ENCODE data around the gene CALD1. TPM values are rescaled to one million over a fixed set of nuclear protein-coding genes. Genes with fewer than 3 reads are reported as not detected.

The CALD1 gene
- polyA plus RNA-seq, 1 donor (not counting 4 experiments of a cell fraction or from before 2014, with no cell fraction given): 229 TPM

DNA sequence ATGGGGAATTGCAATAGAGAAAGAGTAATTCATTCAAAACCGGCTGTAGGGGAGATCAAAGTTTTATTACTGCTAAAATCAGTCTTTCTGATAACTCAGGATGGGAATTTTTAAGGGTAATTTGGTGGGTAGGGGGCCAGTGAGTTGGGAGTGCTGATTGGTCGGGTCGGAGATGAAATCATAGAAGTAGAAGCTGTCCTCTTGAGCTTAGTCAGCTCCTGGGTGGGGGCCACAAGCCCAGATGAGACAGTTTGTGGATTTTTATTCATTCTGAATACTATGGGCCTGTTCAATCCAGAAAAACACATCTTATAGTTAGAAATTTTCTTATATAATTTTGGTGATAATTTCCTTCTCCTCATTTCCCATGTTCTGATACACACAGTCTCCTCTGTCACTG is 25.4 kb downstream of the CALD1 start:
- no peak for FAIRE-seq

DNA sequence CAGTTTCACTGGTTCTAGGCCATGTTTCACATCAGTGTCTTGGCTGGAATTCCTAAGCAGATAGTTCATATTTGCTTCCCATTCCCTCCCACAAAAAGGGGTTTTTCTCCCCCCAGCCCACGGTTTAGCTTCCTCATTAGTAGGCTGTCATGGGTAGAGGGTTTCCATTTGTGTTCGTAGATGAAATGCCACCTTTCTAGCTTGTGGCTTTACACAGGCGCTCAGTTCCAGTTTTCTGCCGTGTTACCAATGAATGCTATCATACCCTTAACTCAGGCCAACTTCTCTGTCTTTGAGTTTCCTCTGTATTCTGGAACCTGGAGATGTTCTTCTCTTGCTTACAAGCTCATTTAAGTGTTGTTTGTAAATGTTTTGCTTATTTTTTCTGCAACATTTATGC is 26.8 kb downstream of the CALD1 start:
- DNase-seq (ENCODE audit: low read depth, low spot score) (no peak), FAIRE-seq (peak; percentile 9)
- no peak overlapping the region for H3K4me2 ChIP-seq (ENCODE audit: control insufficient read depth, extremely low read depth, insufficient read depth, low read depth, low read length)
- no peak overlapping the region for H3K27ac ChIP-seq (ENCODE audit: control insufficient read depth, insufficient read depth, low read length)
- TF ChIP-seq EZH2 (IDR thresholded peaks at IDR 0.05; ENCODE audit: low read length): no peak
- TF ChIP-seq, protein P1, sequence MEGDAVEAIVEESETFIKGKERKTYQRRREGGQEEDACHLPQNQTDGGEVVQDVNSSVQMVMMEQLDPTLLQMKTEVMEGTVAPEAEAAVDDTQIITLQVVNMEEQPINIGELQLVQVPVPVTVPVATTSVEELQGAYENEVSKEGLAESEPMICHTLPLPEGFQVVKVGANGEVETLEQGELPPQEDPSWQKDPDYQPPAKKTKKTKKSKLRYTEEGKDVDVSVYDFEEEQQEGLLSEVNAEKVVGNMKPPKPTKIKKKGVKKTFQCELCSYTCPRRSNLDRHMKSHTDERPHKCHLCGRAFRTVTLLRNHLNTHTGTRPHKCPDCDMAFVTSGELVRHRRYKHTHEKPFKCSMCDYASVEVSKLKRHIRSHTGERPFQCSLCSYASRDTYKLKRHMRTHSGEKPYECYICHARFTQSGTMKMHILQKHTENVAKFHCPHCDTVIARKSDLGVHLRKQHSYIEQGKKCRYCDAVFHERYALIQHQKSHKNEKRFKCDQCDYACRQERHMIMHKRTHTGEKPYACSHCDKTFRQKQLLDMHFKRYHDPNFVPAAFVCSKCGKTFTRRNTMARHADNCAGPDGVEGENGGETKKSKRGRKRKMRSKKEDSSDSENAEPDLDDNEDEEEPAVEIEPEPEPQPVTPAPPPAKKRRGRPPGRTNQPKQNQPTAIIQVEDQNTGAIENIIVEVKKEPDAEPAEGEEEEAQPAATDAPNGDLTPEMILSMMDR (optimal IDR thresholded peaks at IDR 0.05 in 1 of 3, IDR thresholded peaks at IDR 0.05 in 1 of 3, conservative IDR thresholded peaks at IDR 0.05 in 1 of 3; ENCODE audit: extremely low read depth in 1 of 3, insufficient read depth in 2 of 3, low read length in 3 of 3): no peak
- no peak overlapping the region for H2AFZ ChIP-seq (ENCODE audit: control insufficient read depth, low read length)
- H4K20me1 ChIP-seq (ENCODE audit: control insufficient read depth, extremely low read depth, insufficient read depth, low read length): no peaks in the 10 kb centered on the region
- no peak overlapping the region for H3K4me3 ChIP-seq (ENCODE audit: control insufficient read depth in 2 of 3, extremely low read depth in 1 of 3, insufficient read depth in 2 of 3, low read depth in 1 of 3, low read length in 3 of 3)
- peaks cover 5% of the 10 kb centered on the region for H3K4me1 ChIP-seq (ENCODE audit: control insufficient read depth, extremely low read depth, insufficient read depth, low read length)
- H3K27me3 ChIP-seq (ENCODE audit: control insufficient read depth, extremely low read depth, insufficient read depth, low read length): no peaks in the 10 kb centered on the region
- H3K9ac ChIP-seq (ENCODE audit: control insufficient read depth, extremely low read depth, insufficient read depth, low read length): no peak overlapping the region
- no peaks in the 10 kb centered on the region for H3K9me3 ChIP-seq (ENCODE audit: control insufficient read depth, low read depth, low read length)
- peaks cover 0 to 4% of the 10 kb centered on the region in 2 experiments for H3K36me3 ChIP-seq (ENCODE audit: control insufficient read depth in 2 of 2, extremely low read depth in 1 of 2, insufficient read depth in 2 of 2, low read length in 2 of 2)
- H3K79me2 ChIP-seq (ENCODE audit: control insufficient read depth, insufficient read depth, low read length): peaks cover 38% of the 10 kb centered on the region
- dilution Hi-C loops (cut with MboI; ENCODE audit: extremely low pct_ligation_motif_present, low sequenced_read_pairs): no loop called here
- no peaks in the 10 kb centered on the region for H3K9me1 ChIP-seq (ENCODE audit: control insufficient read depth, extremely low read depth, insufficient read depth, low read length)

More for the DNA sequence above, 25.4 kb downstream of the CALD1 start:
- Histone ChIP-seq H3K4me3 (ENCODE audit: control insufficient read depth in 2 of 3, extremely low read depth in 1 of 3, insufficient read depth in 2 of 3, low read depth in 1 of 3, low read length in 3 of 3) (no peak overlapping the region), H4K20me1 (ENCODE audit: control insufficient read depth, extremely low read depth, insufficient read depth, low read length) (no peaks in the 10 kb centered on the region), H3K9me1 (ENCODE audit: control insufficient read depth, extremely low read depth, insufficient read depth, low read length) (no peaks in the 10 kb centered on the region), H3K4me1 (ENCODE audit: control insufficient read depth, extremely low read depth, insufficient read depth, low read length) (peaks cover 5% of the 10 kb centered on the region), H3K9ac (ENCODE audit: control insufficient read depth, extremely low read depth, insufficient read depth, low read length) (no peak overlapping the region), H3K9me3 (ENCODE audit: control insufficient read depth, low read depth, low read length) (no peaks in the 10 kb centered on the region), H3K79me2 (ENCODE audit: control insufficient read depth, insufficient read depth, low read length) (peaks cover 35% of the 10 kb centered on the region), H3K27ac (ENCODE audit: control insufficient read depth, insufficient read depth, low read length) (no peak overlapping the region), H2AFZ (ENCODE audit: control insufficient read depth, low read length) (no peak overlapping the region), H3K36me3 (ENCODE audit: control insufficient read depth in 2 of 2, extremely low read depth in 1 of 2, insufficient read depth in 2 of 2, low read length in 2 of 2) (peaks cover 0 to 4% of the 10 kb centered on the region in 2 experiments), H3K4me2 (ENCODE audit: control insufficient read depth, extremely low read depth, insufficient read depth, low read depth, low read length) (no peak overlapping the region), H3K27me3 (ENCODE audit: control insufficient read depth, extremely low read depth, insufficient read depth, low read length) (no peaks in the 10 kb centered on the region)
- TF ChIP-seq, protein P1 (optimal IDR thresholded peaks at IDR 0.05 in 1 of 3, IDR thresholded peaks at IDR 0.05 in 1 of 3, conservative IDR thresholded peaks at IDR 0.05 in 1 of 3; ENCODE audit: extremely low read depth in 1 of 3, insufficient read depth in 2 of 3, low read length in 3 of 3): no peak
- no peak for DNase-seq (ENCODE audit: low read depth, low spot score)
- dilution Hi-C loops (cut with MboI; ENCODE audit: extremely low pct_ligation_motif_present, low sequenced_read_pairs): no loop called here

Data from keratinocyte (primary cell).